ENCODE results near the gene SHISA6. TPM values are rescaled to one million over a fixed set of nuclear protein-coding genes. Genes with fewer than 3 reads are reported as not detected.

The SHISA6 gene
- polyA plus RNA-seq, 2 donors, result 0.33 to 0.41 TPM

DNA sequence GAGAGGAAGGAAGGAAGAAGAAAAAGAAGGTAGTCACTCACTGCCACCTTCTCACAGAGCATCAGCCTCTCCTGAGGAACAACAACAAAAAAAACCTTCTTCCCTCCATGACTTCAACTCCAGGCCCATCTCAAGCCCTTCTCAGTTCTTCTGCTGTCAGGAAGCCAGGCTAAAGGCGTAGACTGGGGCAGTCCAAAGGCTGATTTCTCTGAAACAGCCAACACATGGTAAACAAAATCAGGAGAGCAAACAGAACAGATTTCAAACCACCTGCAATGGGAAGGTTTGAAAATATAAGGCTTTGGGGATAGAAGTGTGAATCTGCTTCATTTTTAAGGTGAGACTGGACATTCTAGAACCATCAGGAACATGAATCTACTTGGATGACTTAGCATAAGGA lies 200.0 kb downstream of the SHISA6 start:
- Histone ChIP-seq H3K9me3 (ENCODE audit: control insufficient read depth in 2 of 2, insufficient read depth in 1 of 2, low read depth in 1 of 2, low read length in 1 of 2) (no peaks in the 10 kb centered on the region), H3K27ac (ENCODE audit: low read depth in 2 of 2, low read length in 1 of 2) (no peak overlapping the region), H3K4me3 (ENCODE audit: low read depth in 1 of 2, low read length in 2 of 2) (no peak overlapping the region), H3K36me3 (ENCODE audit: control insufficient read depth in 2 of 2, insufficient read depth in 2 of 2, low read length in 1 of 2) (no peaks in the 10 kb centered on the region), H3K4me1 (ENCODE audit: control insufficient read depth in 2 of 2, insufficient read depth in 2 of 2, low read length in 1 of 2) (no peaks in the 10 kb centered on the region), H3K27me3 (ENCODE audit: control insufficient read depth in 1 of 2, insufficient read depth in 2 of 2, low read length in 2 of 2) (no peaks in the 10 kb centered on the region)
- 73 to 75% methylated on average over 1 of the region's 1 CpG for WGBS, 2 donors

DNA sequence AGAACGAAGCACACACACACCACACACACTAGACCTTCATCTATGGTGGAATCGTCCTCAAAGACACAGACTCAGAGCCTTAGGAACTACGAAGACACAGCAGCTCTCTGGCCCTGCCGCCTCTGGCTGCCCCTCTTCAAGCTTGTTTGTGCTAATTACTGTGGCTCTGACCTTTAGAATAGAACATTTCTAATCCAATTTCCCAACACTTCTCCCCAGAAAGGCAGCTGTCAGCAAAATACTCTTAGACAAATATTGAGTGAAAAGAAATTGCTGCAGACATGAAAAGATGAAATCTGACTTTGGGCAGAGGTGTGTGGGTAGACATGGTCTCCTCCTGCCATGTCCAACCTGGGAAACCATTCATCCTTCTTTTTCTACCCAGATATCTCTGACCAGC lies 205.3 kb downstream of the SHISA6 start:
- Histone ChIP-seq H3K4me1 (ENCODE audit: control insufficient read depth in 2 of 2, insufficient read depth in 2 of 2, low read length in 1 of 2) (no peaks in the 10 kb centered on the region), H3K27ac (ENCODE audit: low read depth in 2 of 2, low read length in 1 of 2) (no peak overlapping the region), H3K9me3 (ENCODE audit: control insufficient read depth in 2 of 2, insufficient read depth in 1 of 2, low read depth in 1 of 2, low read length in 1 of 2) (no peaks in the 10 kb centered on the region), H3K36me3 (ENCODE audit: control insufficient read depth in 2 of 2, insufficient read depth in 2 of 2, low read length in 1 of 2) (no peaks in the 10 kb centered on the region), H3K27me3 (ENCODE audit: control insufficient read depth in 1 of 2, insufficient read depth in 2 of 2, low read length in 2 of 2) (no peaks in the 10 kb centered on the region), H3K4me3 (ENCODE audit: low read depth in 1 of 2, low read length in 2 of 2) (no peak overlapping the region)
- WGBS, 2 donors, result 73 to 74% methylated on average over 4 of the region's 4 CpGs

DNA sequence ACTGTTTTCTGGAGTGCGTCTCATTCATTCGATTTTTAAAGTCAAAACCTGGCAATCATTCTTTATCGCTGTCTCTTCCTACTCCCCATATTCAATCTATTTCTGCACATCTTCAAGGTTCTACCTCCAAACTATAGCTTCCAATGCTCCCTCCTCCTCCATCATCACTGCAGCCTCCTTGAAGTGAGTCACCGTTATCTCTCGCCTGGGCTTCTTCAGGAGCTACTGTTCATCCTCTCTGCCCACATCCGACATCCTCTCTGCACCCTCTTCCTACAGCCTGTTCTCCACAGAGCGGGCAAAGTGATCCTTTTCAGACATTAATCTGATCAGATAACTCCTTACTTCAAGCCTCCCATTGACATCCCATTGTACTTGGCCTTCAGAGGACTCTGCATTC lies 213.1 kb downstream of the SHISA6 start:
- Histone ChIP-seq H3K27ac (ENCODE audit: low read depth in 2 of 2, low read length in 1 of 2) (no peak overlapping the region), H3K4me1 (ENCODE audit: control insufficient read depth in 2 of 2, insufficient read depth in 2 of 2, low read length in 1 of 2) (no peaks in the 10 kb centered on the region), H3K4me3 (ENCODE audit: low read depth in 1 of 2, low read length in 2 of 2) (no peak overlapping the region), H3K27me3 (ENCODE audit: control insufficient read depth in 1 of 2, insufficient read depth in 2 of 2, low read length in 2 of 2) (no peaks in the 10 kb centered on the region), H3K9me3 (ENCODE audit: control insufficient read depth in 2 of 2, insufficient read depth in 1 of 2, low read depth in 1 of 2, low read length in 1 of 2) (peaks cover 0 to 4% of the 10 kb centered on the region in 2 donors), H3K36me3 (ENCODE audit: control insufficient read depth in 2 of 2, insufficient read depth in 2 of 2, low read length in 1 of 2) (no peaks in the 10 kb centered on the region)
- 90 to 95% methylated on average over 7 of the region's 7 CpGs for WGBS, 2 donors

DNA sequence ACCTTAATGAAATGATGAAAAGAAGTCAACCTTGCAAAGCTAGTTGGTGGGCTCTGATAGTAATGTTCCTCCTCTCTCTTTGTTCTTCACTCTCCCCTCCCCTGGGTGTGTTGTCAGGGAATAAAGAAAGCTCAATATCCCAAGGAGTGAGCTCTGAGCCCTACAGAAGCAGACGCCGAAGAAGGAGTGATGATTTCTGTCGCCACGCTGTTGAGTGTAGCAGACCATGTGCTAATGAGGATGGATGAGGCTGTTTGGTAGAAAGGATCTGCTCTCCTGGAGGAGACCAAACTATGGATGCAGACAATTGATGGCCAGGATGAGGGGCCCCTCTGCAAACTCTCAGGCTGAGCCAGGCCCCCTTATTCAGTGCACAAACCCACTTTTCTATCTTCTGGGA lies 217.3 kb downstream of the SHISA6 start:
- H3K4me1 ChIP-seq (ENCODE audit: control insufficient read depth in 2 of 2, insufficient read depth in 2 of 2, low read length in 1 of 2), result no peaks in the 10 kb centered on the region
- H3K27ac ChIP-seq (ENCODE audit: low read depth in 2 of 2, low read length in 1 of 2), result no peak overlapping the region
- H3K4me3 ChIP-seq (ENCODE audit: low read depth in 1 of 2, low read length in 2 of 2), result no peak overlapping the region
- no peaks in the 10 kb centered on the region for H3K36me3 ChIP-seq (ENCODE audit: control insufficient read depth in 2 of 2, insufficient read depth in 2 of 2, low read length in 1 of 2)
- WGBS, 2 donors, result 77 to 88% methylated on average over 4 of the region's 4 CpGs
- H3K9me3 ChIP-seq (ENCODE audit: control insufficient read depth in 2 of 2, insufficient read depth in 1 of 2, low read depth in 1 of 2, low read length in 1 of 2), result peaks cover 0 to 3% of the 10 kb centered on the region in 2 donors
- no peaks in the 10 kb centered on the region for H3K27me3 ChIP-seq (ENCODE audit: control insufficient read depth in 1 of 2, insufficient read depth in 2 of 2, low read length in 2 of 2)

DNA sequence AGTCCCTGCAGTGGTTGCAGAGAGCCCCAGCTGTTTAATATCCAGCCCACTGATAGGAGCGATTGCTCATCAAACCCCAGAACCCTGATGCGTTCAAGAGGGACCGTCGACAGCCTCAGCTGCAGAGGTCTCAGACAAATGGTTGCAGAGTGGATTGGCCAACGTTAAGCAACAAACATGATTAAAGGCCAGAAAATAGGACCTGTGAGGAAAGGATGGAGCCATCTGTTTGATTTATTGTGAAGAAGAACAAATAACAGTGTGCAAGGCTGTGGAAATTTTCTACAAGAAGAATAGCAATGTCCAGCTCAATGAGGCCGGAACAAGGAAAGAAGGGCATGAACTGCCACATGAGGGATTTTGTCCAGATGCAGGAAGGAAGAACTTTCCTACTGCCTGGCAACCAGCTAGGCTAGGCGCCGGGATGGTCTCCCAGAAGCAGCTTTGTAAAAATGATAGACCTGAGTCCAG lies 218.9 kb downstream of the SHISA6 start:
- H3K36me3 ChIP-seq (ENCODE audit: control insufficient read depth in 2 of 2, insufficient read depth in 2 of 2, low read length in 1 of 2), result no peaks in the 10 kb centered on the region
- no peak overlapping the region for H3K27ac ChIP-seq (ENCODE audit: low read depth in 2 of 2, low read length in 1 of 2)
- no peaks in the 10 kb centered on the region for H3K4me1 ChIP-seq (ENCODE audit: control insufficient read depth in 2 of 2, insufficient read depth in 2 of 2, low read length in 1 of 2)
- WGBS, 2 donors, result 64 to 74% methylated on average over 8 of the region's 8 CpGs
- H3K9me3 ChIP-seq (ENCODE audit: control insufficient read depth in 2 of 2, insufficient read depth in 1 of 2, low read depth in 1 of 2, low read length in 1 of 2), result peaks cover 0 to 3% of the 10 kb centered on the region in 2 donors
- no peaks in the 10 kb centered on the region for H3K27me3 ChIP-seq (ENCODE audit: control insufficient read depth in 1 of 2, insufficient read depth in 2 of 2, low read length in 2 of 2)
- no peak overlapping the region for H3K4me3 ChIP-seq (ENCODE audit: low read depth in 1 of 2, low read length in 2 of 2)

DNA sequence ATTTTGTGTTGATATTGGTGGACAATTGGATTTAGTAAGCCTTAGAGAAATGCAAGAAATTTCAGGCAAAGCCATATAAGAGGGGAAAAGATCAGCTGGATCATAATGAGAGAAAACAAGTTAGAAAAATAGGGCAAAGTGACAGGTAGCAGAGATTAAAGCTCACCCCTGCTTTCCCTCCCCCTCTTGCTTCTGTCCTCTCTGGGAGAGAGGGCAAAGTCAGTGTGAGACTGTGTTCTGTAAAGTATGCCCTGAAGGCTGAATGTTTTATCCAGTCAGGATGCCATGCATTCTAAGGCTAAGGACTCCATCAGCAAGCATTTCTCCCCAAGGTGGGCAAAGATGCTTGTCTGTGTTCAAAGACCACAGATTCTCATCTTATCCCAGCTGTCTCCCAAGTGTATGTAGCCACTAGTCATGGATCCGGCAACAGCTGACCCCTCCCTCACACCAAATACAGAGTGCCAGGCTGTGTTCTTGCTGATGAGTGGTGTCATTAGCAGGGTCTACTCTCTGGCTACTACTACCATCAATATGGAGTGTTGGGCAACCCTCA lies 221.1 kb downstream of the SHISA6 start:
- H3K27ac ChIP-seq (ENCODE audit: low read depth in 2 of 2, low read length in 1 of 2), result no peak overlapping the region
- no peaks in the 10 kb centered on the region for H3K36me3 ChIP-seq (ENCODE audit: control insufficient read depth in 2 of 2, insufficient read depth in 2 of 2, low read length in 1 of 2)
- no peaks in the 10 kb centered on the region for H3K27me3 ChIP-seq (ENCODE audit: control insufficient read depth in 1 of 2, insufficient read depth in 2 of 2, low read length in 2 of 2)
- H3K4me3 ChIP-seq (ENCODE audit: low read depth in 1 of 2, low read length in 2 of 2), result no peak overlapping the region
- H3K4me1 ChIP-seq (ENCODE audit: control insufficient read depth in 2 of 2, insufficient read depth in 2 of 2, low read length in 1 of 2), result no peaks in the 10 kb centered on the region
- 92 to 100% methylated on average over 1 of the region's 1 CpG for WGBS, 2 donors
- no peaks in the 10 kb centered on the region for H3K9me3 ChIP-seq (ENCODE audit: control insufficient read depth in 2 of 2, insufficient read depth in 1 of 2, low read depth in 1 of 2, low read length in 1 of 2)

DNA sequence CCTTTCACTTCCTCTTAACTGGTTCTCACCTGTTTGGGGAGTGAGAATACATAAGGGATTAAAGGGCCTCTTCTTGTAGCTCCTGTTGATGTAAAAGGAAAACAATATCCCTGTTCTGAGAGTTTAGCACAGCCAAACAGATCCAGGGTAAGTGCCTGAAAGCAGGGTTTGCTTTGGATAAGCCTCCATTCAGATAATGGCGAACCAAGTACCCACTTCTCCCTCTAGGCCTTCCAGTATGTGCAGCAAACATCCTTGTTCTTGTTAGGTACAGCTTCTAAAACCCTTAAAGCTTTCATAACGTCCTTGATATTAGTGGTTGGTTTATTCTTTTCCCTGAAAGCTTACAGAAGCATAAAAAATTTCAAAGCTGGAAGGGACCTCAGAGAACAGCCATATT lies 226.6 kb downstream of the SHISA6 start:
- WGBS, 2 donors, result 52 to 65% methylated on average over 2 of the region's 2 CpGs
- Histone ChIP-seq H3K9me3 (ENCODE audit: control insufficient read depth in 2 of 2, insufficient read depth in 1 of 2, low read depth in 1 of 2, low read length in 1 of 2) (peaks cover 0 to 2% of the 10 kb centered on the region in 2 donors), H3K27ac (ENCODE audit: low read depth in 2 of 2, low read length in 1 of 2) (no peak overlapping the region), H3K36me3 (ENCODE audit: control insufficient read depth in 2 of 2, insufficient read depth in 2 of 2, low read length in 1 of 2) (no peaks in the 10 kb centered on the region), H3K4me3 (ENCODE audit: low read depth in 1 of 2, low read length in 2 of 2) (no peak overlapping the region), H3K4me1 (ENCODE audit: control insufficient read depth in 2 of 2, insufficient read depth in 2 of 2, low read length in 1 of 2) (no peaks in the 10 kb centered on the region), H3K27me3 (ENCODE audit: control insufficient read depth in 1 of 2, insufficient read depth in 2 of 2, low read length in 2 of 2) (no peaks in the 10 kb centered on the region)

DNA sequence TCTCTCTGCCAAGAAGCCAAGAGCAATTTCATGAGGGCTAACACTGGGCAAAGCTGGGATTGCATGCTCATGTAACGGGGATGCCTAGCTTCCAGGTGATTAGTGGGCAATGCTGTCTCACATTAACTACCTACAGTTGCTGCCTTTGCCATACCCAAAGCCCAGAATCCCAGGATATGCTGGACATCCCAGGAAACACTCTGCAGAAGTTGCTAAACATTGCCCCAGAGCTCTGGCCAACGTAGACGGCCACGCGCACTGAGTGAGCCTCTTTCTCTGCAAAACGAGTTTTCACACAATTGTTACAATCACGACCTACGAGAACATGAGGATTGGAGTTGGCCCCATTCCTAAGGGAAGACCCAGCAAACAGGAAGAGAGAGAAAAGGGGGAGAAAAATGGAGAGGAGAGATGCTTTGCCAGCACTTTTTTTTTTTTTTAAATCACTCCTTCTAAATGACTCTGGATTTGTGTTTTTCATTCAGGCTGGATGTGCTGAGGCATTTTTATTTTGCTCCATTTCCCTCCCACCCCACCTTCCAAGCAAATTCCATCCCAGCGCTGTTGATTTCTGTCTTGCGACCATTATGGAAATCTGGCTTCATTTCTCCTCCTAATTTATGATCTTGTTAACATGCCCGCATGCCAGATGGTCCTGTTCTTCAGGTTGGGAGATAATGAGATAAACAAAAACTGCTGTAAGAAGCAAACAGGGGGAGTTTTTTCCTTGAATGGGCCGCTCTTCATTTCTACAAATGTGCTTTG lies 244.5 kb downstream of the SHISA6 start:
- Histone ChIP-seq H3K27me3 (ENCODE audit: control insufficient read depth in 1 of 2, insufficient read depth in 2 of 2, low read length in 2 of 2) (no peaks in the 10 kb centered on the region), H3K36me3 (ENCODE audit: control insufficient read depth in 2 of 2, insufficient read depth in 2 of 2, low read length in 1 of 2) (no peaks in the 10 kb centered on the region), H3K27ac (ENCODE audit: low read depth in 2 of 2, low read length in 1 of 2) (no peak overlapping the region), H3K4me1 (ENCODE audit: control insufficient read depth in 2 of 2, insufficient read depth in 2 of 2, low read length in 1 of 2) (no peaks in the 10 kb centered on the region), H3K4me3 (ENCODE audit: low read depth in 1 of 2, low read length in 2 of 2) (no peak overlapping the region), H3K9me3 (ENCODE audit: control insufficient read depth in 2 of 2, insufficient read depth in 1 of 2, low read depth in 1 of 2, low read length in 1 of 2) (no peaks in the 10 kb centered on the region)
- WGBS, 2 donors, result 73 to 75% methylated on average over 12 of the region's 12 CpGs

DNA sequence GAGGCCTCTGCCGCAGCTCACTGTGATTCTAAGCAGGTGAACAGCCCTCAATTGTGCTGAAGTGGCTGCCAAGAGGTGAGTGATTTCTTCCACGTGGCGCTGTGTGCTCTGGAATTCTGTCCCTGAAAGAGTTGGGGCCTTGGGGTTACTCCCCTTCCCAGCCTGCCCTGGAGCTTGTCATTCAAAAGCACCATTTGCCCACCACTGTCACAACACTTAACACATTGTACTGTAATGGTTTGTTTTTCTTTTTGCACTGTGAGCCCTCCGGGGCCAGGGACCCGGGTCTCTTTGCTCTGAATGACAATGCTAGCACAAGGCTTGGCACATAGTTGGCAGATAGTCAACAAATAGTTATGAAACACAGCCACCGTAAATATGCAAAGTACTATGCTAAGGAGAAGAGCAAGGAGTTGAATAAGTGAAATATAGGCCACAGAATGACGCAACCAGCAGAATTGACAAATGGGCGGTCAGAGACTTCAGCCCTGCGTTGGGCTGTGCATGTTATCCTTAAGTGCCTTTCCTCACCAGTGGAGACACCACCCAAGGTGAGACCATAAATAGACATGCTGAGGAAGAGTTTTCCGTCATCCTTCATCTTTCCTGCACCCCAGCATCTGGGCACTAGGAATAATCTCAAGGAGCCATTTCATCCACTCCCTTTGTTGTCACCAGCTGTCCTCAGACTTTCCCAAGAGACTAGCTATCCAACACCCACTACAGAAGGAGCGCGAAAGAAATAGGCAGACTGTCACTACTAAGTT lies 245.3 kb downstream of the SHISA6 start:
- 62 to 64% methylated on average over 12 of the region's 12 CpGs for WGBS, 2 donors
- Histone ChIP-seq H3K27me3 (ENCODE audit: control insufficient read depth in 1 of 2, insufficient read depth in 2 of 2, low read length in 2 of 2) (no peaks in the 10 kb centered on the region), H3K4me3 (ENCODE audit: low read depth in 1 of 2, low read length in 2 of 2) (no peak overlapping the region), H3K27ac (ENCODE audit: low read depth in 2 of 2, low read length in 1 of 2) (no peak overlapping the region), H3K36me3 (ENCODE audit: control insufficient read depth in 2 of 2, insufficient read depth in 2 of 2, low read length in 1 of 2) (no peaks in the 10 kb centered on the region), H3K4me1 (ENCODE audit: control insufficient read depth in 2 of 2, insufficient read depth in 2 of 2, low read length in 1 of 2) (no peaks in the 10 kb centered on the region), H3K9me3 (ENCODE audit: control insufficient read depth in 2 of 2, insufficient read depth in 1 of 2, low read depth in 1 of 2, low read length in 1 of 2) (no peaks in the 10 kb centered on the region)
